WTC11 (cell line): ENCODE data around the gene PRR14L. TPM values are rescaled to one million over a fixed set of nuclear protein-coding genes. Genes with fewer than 3 reads are reported as not detected.
A peak's percentile ranks its signal among the peaks of the same experiment; 100 is the strongest.
"Not testable (repeated sequence)": the region's sequence is repeated elsewhere in the genome, so short reads cannot be mapped to it uniquely, and the experiment has no call there.

ENCODE experiments used
- ATAC-seq: fragments of 200-7000 bp; cut with Tn5 transposase; 2 replicates; pipeline ENCODE4 v1.10.0; 2021; ENCODE audit warnings: mild to moderate bottlenecking, moderate library complexity
- CTCF ChIA-PET: fragments of 300-600 bp; sonication (Branson Sonifier 250); formaldehyde crosslinking; loops from one replicate; lab custom pipeline; 2021; ENCODE audit warnings: antibody characterized with exemption; lab: Charles Lee
- POLR2A ChIA-PET: fragments of 350-600 bp; sonication (Branson Sonifier 250); formaldehyde crosslinking; loops from one replicate; lab custom pipeline; 2021; ENCODE audit warnings: antibody characterized with exemption; lab: Charles Lee
- DNase-seq: peaks from one replicate; pipeline ENCODE4 v3.0.0; 2021; ENCODE audit warnings: low spot score
- H3K27ac Mint-ChIP-seq: 2 replicates; pipeline ENCODE4 v1.8.0; 2021; ENCODE audit warnings: mixed read lengths
- H3K27me3 Mint-ChIP-seq: 2 replicates; pipeline ENCODE4 v1.8.0; 2021; ENCODE audit warnings: low read depth, mild to moderate bottlenecking, moderate library complexity, mixed read lengths
- H3K36me3 Mint-ChIP-seq: 2 replicates; pipeline ENCODE4 v1.8.0; 2021; ENCODE audit warnings: mixed read lengths
- H3K4me1 Mint-ChIP-seq: 2 replicates; pipeline ENCODE4 v1.8.0; 2022; ENCODE audit warnings: mixed read lengths
- H3K4me3 Mint-ChIP-seq: 2 replicates; pipeline ENCODE4 v1.8.0; 2021; ENCODE audit warnings: mild to moderate bottlenecking, moderate library complexity, mixed read lengths
- H3K9me3 Mint-ChIP-seq: 2 replicates; pipeline ENCODE4 v1.8.0; 2021; ENCODE audit warnings: mixed read lengths
- CREB1 ChIP-seq: sonication (generic); formaldehyde crosslinking; IDR thresholded peaks from 2 replicates; pipeline ENCODE4 v1.8.0; 2023; ENCODE audit warnings: mild to moderate bottlenecking, missing genetic modification reagents
- ESRRA ChIP-seq: sonication (generic); formaldehyde crosslinking; IDR thresholded peaks from 2 replicates; pipeline ENCODE4 v1.8.1; 2022; ENCODE audit warnings: mild to moderate bottlenecking, missing genetic modification reagents, borderline replicate concordance
- GTF2I ChIP-seq: fragments of 250-450 bp; sonication (Bioruptor Pico); conservative IDR thresholded peaks from 2 replicates; pipeline ENCODE4 v1.4.0; 2021; ENCODE audit warnings: mild to moderate bottlenecking
- JAZF1 ChIP-seq: fragments of 250-450 bp; sonication (Bioruptor Pico); IDR thresholded peaks from 2 replicates; pipeline ENCODE4 v1.9.0; 2021; ENCODE audit warnings: moderate library complexity, mild to moderate bottlenecking, inconsistent platforms
- PRRX2 ChIP-seq: fragments of 250-450 bp; sonication (Bioruptor Pico); IDR thresholded peaks from 2 replicates; pipeline ENCODE4 v1.8.0; 2021; ENCODE audit warnings: mild to moderate bottlenecking
- ZNF138 ChIP-seq: sonication (generic); formaldehyde crosslinking; conservative IDR thresholded peaks from 2 replicates; pipeline ENCODE4 v1.8.1; 2022; ENCODE audit warnings: mild to moderate bottlenecking, moderate library complexity, missing genetic modification reagents
- ZNF263 ChIP-seq: sonication (generic); formaldehyde crosslinking; IDR thresholded peaks from 2 replicates; pipeline ENCODE4 v1.8.1; 2022; ENCODE audit warnings: low read depth, mild to moderate bottlenecking, moderate library complexity, missing genetic modification reagents
- ZNF317 ChIP-seq: sonication (generic); formaldehyde crosslinking; IDR thresholded peaks from 2 replicates; pipeline ENCODE4 v1.8.1; 2023; ENCODE audit warnings: low read depth, mild to moderate bottlenecking, moderate library complexity, missing genetic modification reagents, borderline replicate concordance
- ZNF396 ChIP-seq: fragments of 250-450 bp; sonication (Bioruptor Pico); IDR thresholded peaks from 2 replicates; pipeline ENCODE4 v1.8.0; 2021; ENCODE audit warnings: mild to moderate bottlenecking, moderate library complexity, borderline replicate concordance
- total RNA-seq: library from RNA; stranded (reverse); gene quantifications from 3 replicates; pipeline ENCODE4 v1.2.3, GENCODE V29; 2021
- TF ChIP-seq, protein P1 (sequence below): fragments of 250-450 bp; sonication (Bioruptor Pico); IDR thresholded peaks from 2 replicates; pipeline ENCODE4 v1.9.0; 2021; ENCODE audit warnings: mild to moderate bottlenecking
- TF ChIP-seq, protein P2 (sequence below): sonication (generic); formaldehyde crosslinking; conservative IDR thresholded peaks from 2 replicates; pipeline ENCODE4 v1.8.1; 2022; ENCODE audit warnings: mild to moderate bottlenecking, missing genetic modification reagents
- TF ChIP-seq, protein P3 (sequence below): fragments of 250-450 bp; sonication (Bioruptor Pico); conservative IDR thresholded peaks from 2 replicates; pipeline ENCODE4 v1.9.0; 2021; ENCODE audit warnings: mild to moderate bottlenecking
- TF ChIP-seq, protein P4 (sequence below): sonication (generic); formaldehyde crosslinking; IDR thresholded peaks from 2 replicates; pipeline ENCODE4 v1.8.0; 2022; ENCODE audit warnings: missing genetic modification reagents
- TF ChIP-seq, protein P5 (sequence below): sonication (generic); formaldehyde crosslinking; IDR thresholded peaks from 2 replicates; pipeline ENCODE4 v1.8.0; 2022; ENCODE audit warnings: mild to moderate bottlenecking, missing genetic modification reagents
- TF ChIP-seq, protein P6 (sequence below): fragments of 200-600 bp; IDR thresholded peaks from 2 replicates; pipeline ENCODE4 v1.8.0; 2022; ENCODE audit warnings: antibody characterized with exemption

PRR14L gene
- total RNA-seq, 1 experiment from 2014 or later = 90.1 TPM

DNA sequence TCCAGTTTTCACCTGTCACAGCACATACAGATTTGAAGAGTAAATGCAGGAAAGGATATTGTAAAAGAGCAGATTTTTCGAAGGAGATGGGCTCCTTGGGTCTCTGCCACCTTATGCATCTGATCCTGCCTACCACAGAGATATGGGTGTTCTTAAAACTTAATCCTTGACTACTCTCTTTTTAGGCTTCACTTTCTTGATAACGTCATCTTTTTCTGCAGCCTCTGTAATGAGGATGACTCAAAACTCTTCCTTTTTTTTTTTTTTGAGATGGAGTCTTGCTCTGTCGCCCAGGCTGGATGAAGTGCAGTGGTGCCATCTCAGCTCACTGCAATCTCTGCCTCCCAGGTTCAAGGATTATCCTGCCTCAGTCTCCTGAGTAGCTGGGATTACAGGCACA, 7.8 kb downstream of the PRR14L start:
- peaks cover 42% of the 10 kb centered on the region for H3K36me3 Mint-ChIP-seq
- DNase-seq = no peak
- H3K4me1 Mint-ChIP-seq = peaks cover 1% of the 10 kb centered on the region
- ChIA-PET POLR2A (interaction anchor here (0.6 kb wide), 1 partner anchor 15 kb away, joined by 6 read pairs; no protein-coding TSS in a partner anchor), CTCF (no interaction called here)
- no peak for ATAC-seq
- H3K27me3 Mint-ChIP-seq = no peaks in the 10 kb centered on the region
- no peak overlapping the region for H3K4me3 Mint-ChIP-seq
- H3K9me3 Mint-ChIP-seq = no peaks in the 10 kb centered on the region
- TF ChIP-seq, protein P1, sequence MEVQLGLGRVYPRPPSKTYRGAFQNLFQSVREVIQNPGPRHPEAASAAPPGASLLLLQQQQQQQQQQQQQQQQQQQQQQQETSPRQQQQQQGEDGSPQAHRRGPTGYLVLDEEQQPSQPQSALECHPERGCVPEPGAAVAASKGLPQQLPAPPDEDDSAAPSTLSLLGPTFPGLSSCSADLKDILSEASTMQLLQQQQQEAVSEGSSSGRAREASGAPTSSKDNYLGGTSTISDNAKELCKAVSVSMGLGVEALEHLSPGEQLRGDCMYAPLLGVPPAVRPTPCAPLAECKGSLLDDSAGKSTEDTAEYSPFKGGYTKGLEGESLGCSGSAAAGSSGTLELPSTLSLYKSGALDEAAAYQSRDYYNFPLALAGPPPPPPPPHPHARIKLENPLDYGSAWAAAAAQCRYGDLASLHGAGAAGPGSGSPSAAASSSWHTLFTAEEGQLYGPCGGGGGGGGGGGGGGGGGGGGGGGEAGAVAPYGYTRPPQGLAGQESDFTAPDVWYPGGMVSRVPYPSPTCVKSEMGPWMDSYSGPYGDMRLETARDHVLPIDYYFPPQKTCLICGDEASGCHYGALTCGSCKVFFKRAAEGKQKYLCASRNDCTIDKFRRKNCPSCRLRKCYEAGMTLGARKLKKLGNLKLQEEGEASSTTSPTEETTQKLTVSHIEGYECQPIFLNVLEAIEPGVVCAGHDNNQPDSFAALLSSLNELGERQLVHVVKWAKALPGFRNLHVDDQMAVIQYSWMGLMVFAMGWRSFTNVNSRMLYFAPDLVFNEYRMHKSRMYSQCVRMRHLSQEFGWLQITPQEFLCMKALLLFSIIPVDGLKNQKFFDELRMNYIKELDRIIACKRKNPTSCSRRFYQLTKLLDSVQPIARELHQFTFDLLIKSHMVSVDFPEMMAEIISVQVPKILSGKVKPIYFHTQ (CRISPR knock-in tag) = no peak
- TF ChIP-seq ZNF317 (CRISPR knock-in tag) = no peak
- no peak for TF ChIP-seq JAZF1
- no peak for TF ChIP-seq PRRX2 (CRISPR knock-in tag)
- no peak for TF ChIP-seq ZNF263 (CRISPR knock-in tag)
- TF ChIP-seq, protein P2, sequence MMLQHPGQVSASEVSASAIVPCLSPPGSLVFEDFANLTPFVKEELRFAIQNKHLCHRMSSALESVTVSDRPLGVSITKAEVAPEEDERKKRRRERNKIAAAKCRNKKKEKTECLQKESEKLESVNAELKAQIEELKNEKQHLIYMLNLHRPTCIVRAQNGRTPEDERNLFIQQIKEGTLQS (CRISPR knock-in tag) = no peak
- TF ChIP-seq CREB1 = no peak
- no peak for TF ChIP-seq ESRRA
- TF ChIP-seq GTF2I (CRISPR knock-in tag) = no peak
- TF ChIP-seq, protein P3, sequence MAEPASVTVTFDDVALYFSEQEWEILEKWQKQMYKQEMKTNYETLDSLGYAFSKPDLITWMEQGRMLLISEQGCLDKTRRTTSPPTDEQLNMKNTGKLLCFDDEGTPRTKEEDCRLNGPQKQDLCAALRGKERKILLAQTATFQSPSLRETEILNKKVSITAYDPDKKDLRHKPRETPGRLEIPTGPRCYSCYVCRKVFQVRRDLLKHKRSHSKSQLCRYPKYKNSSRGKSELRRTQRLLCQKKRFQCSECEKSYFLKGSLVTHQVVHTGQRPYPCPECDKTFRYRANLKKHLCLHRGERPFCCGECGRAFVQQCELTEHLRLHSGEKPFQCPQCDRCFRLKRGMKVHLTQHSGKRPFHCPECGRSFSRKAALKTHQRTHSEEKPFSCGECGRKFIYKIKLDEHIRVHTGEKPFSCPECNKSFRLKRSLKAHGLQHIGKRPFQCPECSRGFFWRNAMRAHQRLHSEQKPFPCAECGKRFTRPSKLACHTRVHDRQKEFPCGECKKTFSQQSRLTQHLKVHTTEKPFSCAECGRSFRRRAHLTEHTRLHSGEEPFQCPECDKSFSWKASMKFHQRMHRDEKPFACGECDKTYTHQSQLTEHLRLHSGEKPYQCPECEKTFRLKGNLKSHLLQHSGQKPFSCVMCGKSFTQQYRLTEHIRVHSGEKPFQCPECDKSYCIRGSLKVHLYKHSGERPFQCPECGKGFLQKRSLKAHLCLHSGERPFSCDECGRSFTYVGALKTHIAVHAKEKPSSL = no peak
- TF ChIP-seq, protein P4, sequence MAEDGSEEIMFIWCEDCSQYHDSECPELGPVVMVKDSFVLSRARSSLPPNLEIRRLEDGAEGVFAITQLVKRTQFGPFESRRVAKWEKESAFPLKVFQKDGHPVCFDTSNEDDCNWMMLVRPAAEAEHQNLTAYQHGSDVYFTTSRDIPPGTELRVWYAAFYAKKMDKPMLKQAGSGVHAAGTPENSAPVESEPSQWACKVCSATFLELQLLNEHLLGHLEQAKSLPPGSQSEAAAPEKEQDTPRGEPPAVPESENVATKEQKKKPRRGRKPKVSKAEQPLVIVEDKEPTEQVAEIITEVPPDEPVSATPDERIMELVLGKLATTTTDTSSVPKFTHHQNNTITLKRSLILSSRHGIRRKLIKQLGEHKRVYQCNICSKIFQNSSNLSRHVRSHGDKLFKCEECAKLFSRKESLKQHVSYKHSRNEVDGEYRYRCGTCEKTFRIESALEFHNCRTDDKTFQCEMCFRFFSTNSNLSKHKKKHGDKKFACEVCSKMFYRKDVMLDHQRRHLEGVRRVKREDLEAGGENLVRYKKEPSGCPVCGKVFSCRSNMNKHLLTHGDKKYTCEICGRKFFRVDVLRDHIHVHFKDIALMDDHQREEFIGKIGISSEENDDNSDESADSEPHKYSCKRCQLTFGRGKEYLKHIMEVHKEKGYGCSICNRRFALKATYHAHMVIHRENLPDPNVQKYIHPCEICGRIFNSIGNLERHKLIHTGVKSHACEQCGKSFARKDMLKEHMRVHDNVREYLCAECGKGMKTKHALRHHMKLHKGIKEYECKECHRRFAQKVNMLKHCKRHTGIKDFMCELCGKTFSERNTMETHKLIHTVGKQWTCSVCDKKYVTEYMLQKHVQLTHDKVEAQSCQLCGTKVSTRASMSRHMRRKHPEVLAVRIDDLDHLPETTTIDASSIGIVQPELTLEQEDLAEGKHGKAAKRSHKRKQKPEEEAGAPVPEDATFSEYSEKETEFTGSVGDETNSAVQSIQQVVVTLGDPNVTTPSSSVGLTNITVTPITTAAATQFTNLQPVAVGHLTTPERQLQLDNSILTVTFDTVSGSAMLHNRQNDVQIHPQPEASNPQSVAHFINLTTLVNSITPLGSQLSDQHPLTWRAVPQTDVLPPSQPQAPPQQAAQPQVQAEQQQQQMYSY (CRISPR knock-in tag) = no peak
- TF ChIP-seq ZNF396 (CRISPR knock-in tag) = no peak
- no peak for TF ChIP-seq ZNF138 (CRISPR knock-in tag)
- TF ChIP-seq, protein P5, sequence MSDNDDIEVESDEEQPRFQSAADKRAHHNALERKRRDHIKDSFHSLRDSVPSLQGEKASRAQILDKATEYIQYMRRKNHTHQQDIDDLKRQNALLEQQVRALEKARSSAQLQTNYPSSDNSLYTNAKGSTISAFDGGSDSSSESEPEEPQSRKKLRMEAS (CRISPR knock-in tag) = no peak
- TF ChIP-seq, protein P6, sequence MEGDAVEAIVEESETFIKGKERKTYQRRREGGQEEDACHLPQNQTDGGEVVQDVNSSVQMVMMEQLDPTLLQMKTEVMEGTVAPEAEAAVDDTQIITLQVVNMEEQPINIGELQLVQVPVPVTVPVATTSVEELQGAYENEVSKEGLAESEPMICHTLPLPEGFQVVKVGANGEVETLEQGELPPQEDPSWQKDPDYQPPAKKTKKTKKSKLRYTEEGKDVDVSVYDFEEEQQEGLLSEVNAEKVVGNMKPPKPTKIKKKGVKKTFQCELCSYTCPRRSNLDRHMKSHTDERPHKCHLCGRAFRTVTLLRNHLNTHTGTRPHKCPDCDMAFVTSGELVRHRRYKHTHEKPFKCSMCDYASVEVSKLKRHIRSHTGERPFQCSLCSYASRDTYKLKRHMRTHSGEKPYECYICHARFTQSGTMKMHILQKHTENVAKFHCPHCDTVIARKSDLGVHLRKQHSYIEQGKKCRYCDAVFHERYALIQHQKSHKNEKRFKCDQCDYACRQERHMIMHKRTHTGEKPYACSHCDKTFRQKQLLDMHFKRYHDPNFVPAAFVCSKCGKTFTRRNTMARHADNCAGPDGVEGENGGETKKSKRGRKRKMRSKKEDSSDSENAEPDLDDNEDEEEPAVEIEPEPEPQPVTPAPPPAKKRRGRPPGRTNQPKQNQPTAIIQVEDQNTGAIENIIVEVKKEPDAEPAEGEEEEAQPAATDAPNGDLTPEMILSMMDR = no peak
- TF ChIP-seq, all 79 proteins: peak for 0
- H3K27ac Mint-ChIP-seq = 0 out of 2 replicates have a peak overlapping the region, but pooled peaks have one; percentile 36

DNA sequence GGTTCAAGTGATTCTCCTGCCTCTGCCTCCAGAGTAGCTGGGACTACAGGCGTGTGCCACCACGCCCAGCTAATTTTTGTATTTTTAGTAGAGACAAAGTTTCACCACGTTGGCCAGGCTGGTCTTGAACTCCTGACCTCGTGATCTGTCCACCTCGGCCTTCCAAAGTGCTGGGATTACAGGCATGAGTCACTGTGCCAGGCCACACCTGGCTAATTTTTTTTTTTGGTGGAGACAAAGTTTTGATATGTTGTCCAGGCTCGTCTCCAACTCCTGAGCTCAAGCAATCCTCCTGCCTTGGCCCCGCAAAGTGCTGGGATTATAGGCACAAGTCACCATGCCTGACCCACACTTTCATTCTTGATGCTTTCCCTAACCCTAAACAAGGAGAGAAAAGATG, 9.6 kb downstream of the PRR14L start:
- ATAC-seq, H3K4me1 Mint-ChIP-seq, H3K4me3 Mint-ChIP-seq: not testable (repeated sequence)

More for the DNA sequence above, 9.6 kb downstream of the PRR14L start:
- not testable (repeated sequence) for H3K9me3 Mint-ChIP-seq, DNase-seq, H3K27me3 Mint-ChIP-seq
- ChIA-PET POLR2A (interaction anchor here (0.7 kb wide), 1 partner anchor 215 kb away, joined by 8 read pairs; no protein-coding TSS in a partner anchor), CTCF (interaction anchor here (0.7 to 1.3 kb wide), 2 partner anchors 74 to 183 kb away, joined by 3 to 4 read pairs; no protein-coding TSS in a partner anchor)
- peaks cover 38% of the 10 kb centered on the region for H3K36me3 Mint-ChIP-seq
- peak overlapping the region; percentile 80; the same call in 1 of the 2 replicates for H3K27ac Mint-ChIP-seq
